ENCODE results near the gene RTKN2.
"Not testable (repeated sequence)": the region's sequence is repeated elsewhere in the genome, so short reads cannot be mapped to it uniquely, and the experiment has no call there.

RTKN2 gene

GRCh38 chr10:62259456-62259855 lies 9.2 kb downstream of the RTKN2 start:
- DNase-seq (ENCODE audit: low read depth): no peak

DNA sequence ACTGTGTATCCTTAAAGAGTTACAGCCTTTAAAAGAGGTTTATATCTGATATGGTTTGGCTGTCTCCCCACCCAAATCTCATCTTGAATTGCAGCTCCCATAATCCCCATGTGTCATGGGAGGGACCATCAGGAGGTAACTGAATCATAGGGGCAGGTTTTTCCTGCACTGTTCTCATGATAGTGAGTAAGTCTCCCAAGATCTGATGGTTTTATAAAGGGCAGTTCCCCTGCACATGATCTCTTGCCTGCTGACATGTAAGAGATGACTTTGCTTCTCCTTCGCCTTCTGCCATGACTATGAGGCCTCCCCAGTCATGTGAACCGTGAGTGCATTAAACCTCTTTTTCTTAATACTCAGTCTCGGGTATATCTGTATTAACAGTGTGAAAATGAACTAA lies 9.7 kb downstream of the RTKN2 start:
- no peak for DNase-seq (ENCODE audit: low read depth)

GRCh38 chr10:62253704-62254103 lies 14.9 kb downstream of the RTKN2 start:
- no peak for DNase-seq (ENCODE audit: low read depth)

DNA sequence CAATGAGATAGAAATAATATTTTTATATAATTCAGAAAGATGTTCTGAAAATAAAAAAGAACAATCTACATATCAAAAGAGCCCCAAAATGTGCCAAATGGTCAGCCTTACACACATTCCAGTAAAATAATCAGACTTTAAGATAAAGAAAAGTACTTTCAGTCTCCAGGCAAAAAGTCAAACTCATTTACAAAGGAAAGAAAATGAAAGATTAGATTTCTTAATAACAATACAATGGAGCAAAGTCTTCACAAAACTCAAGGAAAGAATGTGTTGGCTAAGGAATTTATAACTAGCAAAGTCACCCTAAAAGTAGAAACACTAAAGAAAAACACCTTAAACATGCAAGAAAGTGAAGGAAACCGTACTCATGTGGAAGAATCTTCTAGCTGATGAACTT lies 16.6 kb downstream of the RTKN2 start:
- no peak for DNase-seq (ENCODE audit: low read depth)

GRCh38 chr10:62250594-62251198 lies 17.9 kb downstream of the RTKN2 start:
- DNase-seq (ENCODE audit: low read depth): no peak

- no peak for DNase-seq (ENCODE audit: low read depth)
Observed at GRCh38 chr10:62249957-62250356, 18.7 kb downstream of the RTKN2 start.

GRCh38 chr10:62248465-62248864 lies 20.2 kb downstream of the RTKN2 start:
- DNase-seq (ENCODE audit: low read depth): no peak

GRCh38 chr10:62244785-62245467 lies 23.7 kb downstream of the RTKN2 start:
- no peak for DNase-seq (ENCODE audit: low read depth)

GRCh38 chr10:62244088-62244487 lies 24.6 kb downstream of the RTKN2 start:
- no peak for DNase-seq (ENCODE audit: low read depth)

DNA sequence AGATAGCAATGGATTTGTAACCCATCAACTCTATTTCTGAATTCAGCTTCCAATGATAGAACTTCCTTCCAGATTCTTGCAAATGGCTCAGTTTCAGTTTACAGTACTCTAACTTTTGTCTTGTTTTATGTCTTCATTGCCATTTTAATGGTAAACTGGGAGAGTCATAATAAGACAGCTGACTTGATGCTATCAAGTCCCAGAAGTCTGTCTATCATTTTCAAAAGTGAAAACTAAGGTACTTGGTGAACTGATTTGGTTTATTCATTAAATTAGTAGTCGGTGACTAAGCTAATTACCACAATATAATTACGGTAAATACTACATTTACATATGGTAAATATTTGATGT lies 25.0 kb downstream of the RTKN2 start:
- DNase-seq (ENCODE audit: low read depth): no peak

GRCh38 chr10:62242965-62243646 lies 25.5 kb downstream of the RTKN2 start:
- not testable (repeated sequence) for DNase-seq (ENCODE audit: low read depth)

DNA sequence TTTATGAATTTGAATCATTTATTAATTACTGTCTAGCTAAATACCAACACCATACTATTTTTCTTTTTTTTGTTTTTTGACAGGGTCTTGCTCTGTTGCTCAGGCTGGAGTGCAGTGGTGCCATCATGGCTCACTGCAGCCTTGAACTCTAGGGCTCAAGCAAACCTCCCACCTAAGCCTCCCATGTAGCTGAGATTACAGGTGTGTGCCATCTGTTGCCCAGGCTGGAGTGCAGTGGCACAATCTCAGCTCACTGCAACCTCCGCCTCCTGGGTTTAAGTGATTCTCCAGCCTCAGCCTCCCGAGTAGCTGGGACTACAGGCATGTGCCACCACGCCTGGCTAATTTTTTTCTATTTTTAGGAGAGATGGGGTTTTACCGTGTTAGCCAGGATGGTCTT lies 27.1 kb downstream of the RTKN2 start:
- not testable (repeated sequence) for DNase-seq (ENCODE audit: low read depth)

GRCh38 chr10:62239994-62240393 lies 28.6 kb downstream of the RTKN2 start:
- DNase-seq (ENCODE audit: low read depth): no peak

- no peak for DNase-seq (ENCODE audit: low read depth)
Observed at GRCh38 chr10:62238880-62239279, 29.8 kb downstream of the RTKN2 start.

DNA sequence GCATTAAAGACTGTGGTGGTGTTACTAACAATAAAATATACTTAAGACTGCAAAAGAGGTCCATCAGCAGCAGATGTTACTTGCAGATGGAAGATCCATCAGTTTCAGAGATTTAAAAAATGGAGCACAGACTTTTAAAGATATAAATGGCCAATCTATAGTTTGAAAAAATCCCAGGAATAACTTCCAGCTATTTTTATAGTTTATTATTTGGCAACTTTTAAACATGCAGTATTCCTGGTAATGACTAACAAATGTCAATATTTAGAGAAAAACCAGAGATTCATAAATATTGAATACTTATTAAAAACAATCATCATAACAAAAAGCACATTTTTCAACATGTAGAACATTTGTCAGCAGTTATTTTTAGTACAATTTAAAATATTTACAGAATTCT lies 30.7 kb downstream of the RTKN2 start:
- DNase-seq (ENCODE audit: low read depth): no peak

GRCh38 chr10:62237506-62237905 lies 31.1 kb downstream of the RTKN2 start:
- no peak for DNase-seq (ENCODE audit: low read depth)

GRCh38 chr10:62234077-62234605 lies 34.5 kb downstream of the RTKN2 start:
- no peak for DNase-seq (ENCODE audit: low read depth)

GRCh38 chr10:62233356-62234076 lies 35.1 kb downstream of the RTKN2 start:
- no peak for DNase-seq (ENCODE audit: low read depth)

GRCh38 chr10:62231805-62232204 lies 36.8 kb downstream of the RTKN2 start:
- no peak for DNase-seq (ENCODE audit: low read depth)

GRCh38 chr10:62231371-62231770 lies 37.3 kb downstream of the RTKN2 start:
- no peak for DNase-seq (ENCODE audit: low read depth)

DNA sequence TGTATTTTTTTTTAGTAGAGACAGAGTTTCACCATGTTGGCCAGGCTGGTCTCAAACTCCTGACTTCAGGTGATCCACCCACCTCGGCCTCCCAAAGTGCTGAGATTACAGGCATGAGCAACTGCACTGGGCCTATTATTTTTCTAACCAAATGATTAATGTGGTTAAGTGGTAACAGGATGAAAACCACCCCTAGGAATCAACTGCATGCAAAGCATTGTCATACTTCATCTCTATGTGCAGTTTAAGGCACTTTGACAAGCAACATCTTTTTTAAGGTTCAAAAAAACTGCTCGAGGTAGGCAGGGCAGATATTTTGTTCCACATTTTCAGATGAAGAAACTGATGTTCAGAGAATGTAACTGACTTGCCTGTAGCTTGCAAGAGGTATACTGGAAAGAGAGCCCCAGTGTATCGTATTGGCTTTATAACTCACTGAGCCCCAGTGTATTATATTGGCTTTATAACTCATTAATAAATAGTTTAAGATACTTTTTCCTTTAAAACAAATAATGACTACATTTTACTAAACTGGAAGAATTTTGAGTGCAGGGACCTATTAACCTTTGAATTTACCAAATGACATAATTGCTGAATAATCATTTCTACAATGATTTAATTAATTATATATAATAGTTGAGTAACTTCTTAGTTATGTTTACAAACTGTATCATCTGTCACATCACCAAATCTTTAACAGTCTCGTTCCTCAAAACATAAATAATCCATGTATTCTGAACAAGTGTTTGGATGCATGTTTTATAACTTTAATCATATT lies 38.1 kb downstream of the RTKN2 start:
- DNase-seq (ENCODE audit: low read depth): no peak

- no peak for DNase-seq (ENCODE audit: low read depth)
Observed at GRCh38 chr10:62225362-62225761, 43.3 kb downstream of the RTKN2 start.

Data from activated T-cell treated with anti-CD3 and anti-CD28 coated beads for 1 hour (primary cell).